Vagina (tissue), 2 donors: Measurements from ENCODE around the gene FOXK1. TPM values are rescaled to one million over a fixed set of nuclear protein-coding genes. Genes with fewer than 3 reads are reported as not detected.
A peak's percentile ranks its signal among the peaks of the same experiment; 100 is the strongest.

Experiments used
- DNase-seq, 2 donors: peaks; one replicate each; pipeline ENCODE4 v3.0.0-alpha.2; 2017; ENCODE audit errors: extremely low spot score in 2 of 2
- H3K27ac ChIP-seq: fragments of 200-600 bp; sonication (generic); one replicate; pipeline ENCODE4 v1.5.1; 2019
- H3K27me3 ChIP-seq: fragments of 200-600 bp; sonication (generic); one replicate; pipeline ENCODE4 v1.5.1; 2019
- H3K36me3 ChIP-seq, 2 donors: fragments of 200-600 bp; sonication (generic); one replicate each; pipeline ENCODE4 v1.5.1; 2017 to 2019
- H3K4me1 ChIP-seq: fragments of 200-600 bp; sonication (generic); one replicate; pipeline ENCODE4 v1.5.1; 2019
- H3K4me3 ChIP-seq, 2 donors: fragments of 200-600 bp; sonication (generic); 1 replicate in 1 of 2; 2 replicates in 1 of 2; pipeline ENCODE4 v1.5.1; 2016 to 2019
- H3K9me3 ChIP-seq: fragments of 200-600 bp; sonication (generic); one replicate; pipeline ENCODE4 v1.5.1; 2019
- CTCF ChIP-seq, 3 experiments: fragments of 450-650 bp in 2 of 3; fragments of 200-600 bp in 1 of 3; sonication (generic) in 1 of 3; IDR thresholded peaks; one replicate each; pipeline ENCODE4 v1.5.1; 2017 to 2019; ENCODE audit warnings: antibody characterized with exemption in 3 of 3, mild to moderate bottlenecking in 2 of 3, moderate library complexity in 2 of 3
- POLR2A ChIP-seq, 2 donors: fragments of 450-650 bp; IDR thresholded peaks; one replicate each; pipeline ENCODE4 v1.6.1; 2017; ENCODE audit warnings: antibody characterized with exemption in 2 of 2, mild to moderate bottlenecking in 2 of 2, moderate library complexity in 2 of 2
- POLR2AphosphoS5 ChIP-seq, 2 donors: sonication (generic); formaldehyde crosslinking; IDR thresholded peaks; one replicate each; pipeline ENCODE4 v1.9.0; 2017; ENCODE audit warnings: antibody characterized with exemption in 2 of 2, mild to moderate bottlenecking in 2 of 2, low read depth in 1 of 2; ENCODE audit not compliant: insufficient read depth in 1 of 2
- intact Hi-C: fragments of 100-400 bp; cut with DNase I; formaldehyde crosslinking; loops from one replicate; pipeline ENCODE4 v1.15.1; 2023
- total RNA-seq: library from RNA; depleted of rRNA; stranded (reverse); fragments of >200 nt; gene quantifications from one replicate; pipeline ENCODE4 v1.2.3, GENCODE V29; 2016

Gene FOXK1
- total RNA-seq, 1 donor from 2014 or later, result 28.5 TPM

GRCh38 chr7:4807598-4808016, 125.5 kb downstream of the FOXK1 start:
- Histone ChIP-seq H3K4me3 (no peak overlapping the region), H3K27me3 (no peaks in the 10 kb centered on the region), H3K4me1 (no peaks in the 10 kb centered on the region), H3K36me3 (no peaks in the 10 kb centered on the region), H3K9me3 (no peaks in the 10 kb centered on the region), H3K27ac (peak overlapping the region; percentile 59)
- DNase-seq, result no peak
- TF ChIP-seq CTCF (IDR thresholded peaks at IDR 0.05) (no peak), POLR2AphosphoS5 (IDR thresholded peaks at IDR 0.05; ENCODE audit: insufficient read depth in 1 of 2, low read depth in 1 of 2) (no peak), POLR2A (IDR thresholded peaks at IDR 0.05) (no peak)
- intact Hi-C loops, result no loop called here

GRCh38 chr7:4808026-4808425, 125.9 kb downstream of the FOXK1 start:
- H3K36me3 ChIP-seq, result no peaks in the 10 kb centered on the region
- no peaks in the 10 kb centered on the region for H3K27me3 ChIP-seq
- DNase-seq, result no peak
- intact Hi-C loops, result no loop called here
- H3K9me3 ChIP-seq, result no peaks in the 10 kb centered on the region
- H3K4me3 ChIP-seq, result no peak overlapping the region
- peak overlapping the region; percentile 44 for H3K27ac ChIP-seq
- no peak for TF ChIP-seq POLR2AphosphoS5 (IDR thresholded peaks at IDR 0.05; ENCODE audit: insufficient read depth in 1 of 2, low read depth in 1 of 2)
- TF ChIP-seq POLR2A (IDR thresholded peaks at IDR 0.05), result no peak
- TF ChIP-seq CTCF (IDR thresholded peaks at IDR 0.05), result no peak
- H3K4me1 ChIP-seq, result no peaks in the 10 kb centered on the region

GRCh38 chr7:4808565-4808964, 126.5 kb downstream of the FOXK1 start:
- H3K9me3 ChIP-seq, result no peaks in the 10 kb centered on the region
- TF ChIP-seq POLR2A (IDR thresholded peaks at IDR 0.05), result no peak
- intact Hi-C loops, result no loop called here
- no peak overlapping the region for H3K4me3 ChIP-seq
- DNase-seq, result no peak
- peak overlapping the region; percentile 44 for H3K27ac ChIP-seq
- no peaks in the 10 kb centered on the region for H3K27me3 ChIP-seq
- H3K4me1 ChIP-seq, result no peaks in the 10 kb centered on the region
- H3K36me3 ChIP-seq, result no peaks in the 10 kb centered on the region

DNA sequence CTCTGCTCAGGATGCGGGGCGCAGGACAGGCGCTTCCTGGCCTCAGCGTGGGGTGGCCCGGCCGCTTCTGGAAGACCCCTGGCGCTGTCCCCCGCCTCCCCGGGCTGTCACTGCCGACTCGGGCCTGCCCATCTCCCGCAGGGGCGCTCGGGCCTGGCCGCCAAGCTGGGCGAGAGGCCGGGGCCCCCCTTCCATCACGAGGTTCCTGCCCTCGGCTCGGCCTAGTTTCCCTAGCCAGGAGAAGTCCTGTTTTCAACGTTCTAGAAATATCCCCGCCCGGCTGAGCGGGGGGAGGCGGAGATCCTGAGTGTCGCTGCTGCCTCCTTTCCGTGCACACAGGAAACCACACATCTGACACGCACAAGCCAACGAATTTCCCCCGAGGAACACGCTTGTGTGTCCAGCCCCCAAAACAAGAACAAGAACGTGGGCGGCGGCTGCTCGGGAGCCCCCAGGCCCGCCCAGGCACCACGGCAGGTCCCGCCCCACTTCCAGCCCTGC, 127.0 kb downstream of the FOXK1 start:
- DNase-seq, result no peak
- Histone ChIP-seq H3K27ac (no peak overlapping the region), H3K27me3 (no peaks in the 10 kb centered on the region), H3K9me3 (no peaks in the 10 kb centered on the region), H3K4me1 (no peaks in the 10 kb centered on the region), H3K36me3 (no peaks in the 10 kb centered on the region), H3K4me3 (no peak overlapping the region)
- intact Hi-C loops, result no loop called here
- TF ChIP-seq CTCF (IDR thresholded peaks at IDR 0.05) (no peak), POLR2AphosphoS5 (IDR thresholded peaks at IDR 0.05; ENCODE audit: insufficient read depth in 1 of 2, low read depth in 1 of 2) (peak in 1 of 2 donors; percentile 24), POLR2A (IDR thresholded peaks at IDR 0.05) (no peak)

GRCh38 chr7:4809666-4810065, 127.6 kb downstream of the FOXK1 start:
- no peak for DNase-seq
- H3K9me3 ChIP-seq, result no peaks in the 10 kb centered on the region

More at GRCh38 chr7:4809666-4810065, 127.6 kb downstream of the FOXK1 start:
- no peak for TF ChIP-seq POLR2AphosphoS5 (IDR thresholded peaks at IDR 0.05; ENCODE audit: insufficient read depth in 1 of 2, low read depth in 1 of 2)
- no peak for TF ChIP-seq CTCF (IDR thresholded peaks at IDR 0.05)
- TF ChIP-seq POLR2A (IDR thresholded peaks at IDR 0.05), result no peak
- Histone ChIP-seq H3K4me3 (no peak overlapping the region), H3K4me1 (no peaks in the 10 kb centered on the region), H3K36me3 (no peaks in the 10 kb centered on the region), H3K27me3 (no peaks in the 10 kb centered on the region), H3K27ac (no peak overlapping the region)
- intact Hi-C loops, result no loop called here
